ENCODE results near the gene WWOX. TPM values are rescaled to one million over a fixed set of nuclear protein-coding genes. Genes with fewer than 3 reads are reported as not detected.

WWOX gene
- total and polyA plus RNA-seq, 2 of the 8 experiments (the other 6 are each of a cell fraction or from before 2014, with no cell fraction given), result 5.4 to 16.7 TPM

GRCh38 chr16:78619811-78620210, 520.4 kb downstream of the WWOX start (continued):
- TF ChIP-seq CHD7 (IDR thresholded peaks at IDR 0.05; ENCODE audit: insufficient replicate concordance, low read length) (no peak), CBX8 (IDR thresholded peaks at IDR 0.05; ENCODE audit: borderline replicate concordance, low read depth, low read length) (no peak), HDAC6 (IDR thresholded peaks at IDR 0.05; ENCODE audit: low read depth, low read length) (no peak), FOSL1 (IDR thresholded peaks at IDR 0.05; ENCODE audit: insufficient read depth, low read depth, low read length) (no peak), CREB1 (IDR thresholded peaks at IDR 0.05) (no peak), TBP (IDR thresholded peaks at IDR 0.05; ENCODE audit: low read depth, low read length) (no peak), EZH2 (IDR thresholded peaks at IDR 0.05; ENCODE audit: low read depth, low read length, severe bottlenecking) (no peak)
- TF ChIP-seq, protein P1, sequence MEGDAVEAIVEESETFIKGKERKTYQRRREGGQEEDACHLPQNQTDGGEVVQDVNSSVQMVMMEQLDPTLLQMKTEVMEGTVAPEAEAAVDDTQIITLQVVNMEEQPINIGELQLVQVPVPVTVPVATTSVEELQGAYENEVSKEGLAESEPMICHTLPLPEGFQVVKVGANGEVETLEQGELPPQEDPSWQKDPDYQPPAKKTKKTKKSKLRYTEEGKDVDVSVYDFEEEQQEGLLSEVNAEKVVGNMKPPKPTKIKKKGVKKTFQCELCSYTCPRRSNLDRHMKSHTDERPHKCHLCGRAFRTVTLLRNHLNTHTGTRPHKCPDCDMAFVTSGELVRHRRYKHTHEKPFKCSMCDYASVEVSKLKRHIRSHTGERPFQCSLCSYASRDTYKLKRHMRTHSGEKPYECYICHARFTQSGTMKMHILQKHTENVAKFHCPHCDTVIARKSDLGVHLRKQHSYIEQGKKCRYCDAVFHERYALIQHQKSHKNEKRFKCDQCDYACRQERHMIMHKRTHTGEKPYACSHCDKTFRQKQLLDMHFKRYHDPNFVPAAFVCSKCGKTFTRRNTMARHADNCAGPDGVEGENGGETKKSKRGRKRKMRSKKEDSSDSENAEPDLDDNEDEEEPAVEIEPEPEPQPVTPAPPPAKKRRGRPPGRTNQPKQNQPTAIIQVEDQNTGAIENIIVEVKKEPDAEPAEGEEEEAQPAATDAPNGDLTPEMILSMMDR (IDR thresholded peaks at IDR 0.05; ENCODE audit: control extremely low read depth in 1 of 3, insufficient read depth in 1 of 3, low read depth in 1 of 3, low read length in 3 of 3), result no peak

Data from H1 (cell line).